Inferior parietal cortex (tissue), 1 donor: Measurements from ENCODE around the gene ZNF48.

ENCODE experiments used
- DNase-seq: peaks from one replicate; pipeline ENCODE4 v3.0.0-alpha.2; 2016; ENCODE audit errors: extremely low spot score

The ZNF48 gene

DNA sequence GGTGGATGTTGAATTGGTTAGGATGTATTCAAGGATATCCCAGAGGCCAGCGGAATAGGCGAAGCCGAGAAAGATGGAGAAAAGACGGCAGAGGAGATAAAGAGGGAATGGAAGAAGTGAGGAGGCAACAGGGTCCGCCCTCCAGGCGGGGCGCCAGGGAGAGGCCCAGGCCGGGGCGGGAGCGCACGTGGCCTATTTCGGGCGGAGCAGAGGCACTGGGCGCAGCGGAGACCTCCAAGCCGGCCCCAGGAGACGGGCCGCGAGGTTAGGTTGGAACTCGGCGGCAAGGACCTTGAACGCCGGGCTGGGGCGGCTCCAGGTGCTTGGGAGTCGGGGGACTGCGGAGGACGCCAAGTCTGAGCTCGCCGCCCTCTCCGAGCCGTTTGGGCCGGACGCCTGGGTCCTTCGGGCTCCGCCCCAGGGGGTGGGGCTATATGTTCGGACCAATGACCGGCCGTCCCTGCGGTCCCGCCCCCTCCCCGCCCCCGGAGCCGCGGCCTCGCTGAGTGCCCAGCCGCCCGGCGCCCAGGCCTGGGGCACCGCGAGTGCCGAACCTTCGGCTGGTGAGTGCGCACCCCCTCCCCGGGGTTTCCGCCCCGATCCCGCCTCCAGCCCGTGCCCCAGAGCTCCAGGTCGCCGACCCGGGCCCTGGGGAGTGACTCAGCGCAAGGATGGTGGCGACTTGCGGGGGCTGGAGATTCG lies 12.0 kb downstream of the ZNF48 start, which contains the start of gene ZNF771:
Gene ZNF771, plus strand, starts transcription at position 505 of the 702 bp plus-strand sequence. CDS start 448 bp downstream, outside the sequence.
- DNase-seq = peak; percentile 88

DNA sequence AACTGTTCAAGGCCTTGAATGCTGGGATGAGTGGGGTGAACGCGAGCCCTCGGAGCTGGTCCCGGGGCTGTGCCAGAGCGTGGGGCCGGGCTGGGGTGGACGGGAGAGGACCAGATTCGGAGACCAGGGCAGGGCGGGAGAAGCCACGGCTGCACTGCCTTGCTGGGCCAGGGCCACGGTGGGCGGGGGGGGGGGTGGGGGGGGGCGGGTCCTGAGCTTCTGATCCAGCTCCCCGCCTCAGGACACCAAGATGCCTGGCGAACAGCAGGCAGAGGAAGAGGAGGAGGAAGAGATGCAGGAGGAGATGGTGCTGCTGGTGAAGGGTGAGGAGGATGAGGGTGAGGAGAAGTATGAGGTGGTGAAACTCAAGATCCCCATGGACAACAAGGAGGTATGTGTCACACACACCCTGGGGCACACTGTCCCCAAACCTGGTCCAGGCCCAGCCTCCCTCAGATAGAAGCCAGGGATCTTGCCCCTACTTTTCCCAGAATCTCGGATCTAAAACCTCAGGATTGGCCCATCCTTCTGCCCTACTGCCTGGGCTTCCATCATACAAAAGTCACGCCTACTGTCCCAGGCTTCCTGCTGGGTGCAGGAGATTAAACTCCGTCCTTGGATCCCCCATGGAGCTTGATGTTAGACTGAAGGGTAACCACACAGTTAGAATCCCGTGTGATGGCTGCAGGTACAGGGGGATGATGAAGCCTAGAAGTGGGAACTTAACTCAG lies 12.7 kb downstream of the ZNF48 start:
- no peak for DNase-seq

DNA sequence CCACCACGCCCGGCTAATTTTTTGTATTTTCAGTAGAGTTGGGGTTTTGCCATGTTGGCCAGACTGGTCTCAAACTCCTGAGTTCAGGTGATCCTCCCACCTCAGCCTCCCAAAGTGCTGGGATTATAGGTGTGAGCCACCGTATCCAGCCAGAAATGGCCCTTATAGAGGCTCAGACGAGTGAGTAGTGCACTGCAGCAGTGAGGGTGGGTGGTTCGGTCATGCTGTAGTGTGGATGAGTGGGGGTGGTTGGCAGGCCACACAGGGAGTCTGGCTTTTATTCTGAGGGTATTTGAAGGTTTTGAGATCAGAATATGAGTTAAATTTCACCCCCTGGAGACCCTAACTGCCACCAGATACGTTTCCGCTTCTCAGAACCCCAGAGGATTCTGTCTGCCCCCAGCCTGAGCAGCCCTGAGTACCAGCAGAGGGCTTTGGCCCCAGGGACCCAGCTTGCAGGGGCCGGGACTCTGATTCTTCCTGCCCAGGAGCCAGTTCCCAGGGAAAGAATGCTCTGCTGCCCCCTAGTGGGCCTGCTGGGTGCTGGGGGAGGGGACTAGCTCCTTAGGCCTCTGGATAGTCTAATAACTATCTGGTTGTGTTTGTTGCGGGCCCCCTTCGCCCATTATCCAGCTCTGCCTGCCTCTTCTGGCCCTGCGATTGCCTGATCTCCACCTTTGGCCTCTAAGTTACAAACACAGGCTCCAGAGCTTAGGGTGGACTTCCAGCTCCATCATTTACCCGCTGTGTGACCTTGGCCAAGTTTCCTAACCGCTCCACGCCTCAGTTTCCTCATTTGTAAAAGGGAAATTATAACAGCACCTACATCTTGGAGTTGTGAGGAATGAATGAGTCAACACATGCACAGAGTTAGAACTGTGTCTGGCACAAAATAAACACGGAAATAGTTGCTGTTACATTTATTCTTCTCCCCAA lies 14.2 kb downstream of the ZNF48 start:
- DNase-seq = peak; percentile 96

DNA sequence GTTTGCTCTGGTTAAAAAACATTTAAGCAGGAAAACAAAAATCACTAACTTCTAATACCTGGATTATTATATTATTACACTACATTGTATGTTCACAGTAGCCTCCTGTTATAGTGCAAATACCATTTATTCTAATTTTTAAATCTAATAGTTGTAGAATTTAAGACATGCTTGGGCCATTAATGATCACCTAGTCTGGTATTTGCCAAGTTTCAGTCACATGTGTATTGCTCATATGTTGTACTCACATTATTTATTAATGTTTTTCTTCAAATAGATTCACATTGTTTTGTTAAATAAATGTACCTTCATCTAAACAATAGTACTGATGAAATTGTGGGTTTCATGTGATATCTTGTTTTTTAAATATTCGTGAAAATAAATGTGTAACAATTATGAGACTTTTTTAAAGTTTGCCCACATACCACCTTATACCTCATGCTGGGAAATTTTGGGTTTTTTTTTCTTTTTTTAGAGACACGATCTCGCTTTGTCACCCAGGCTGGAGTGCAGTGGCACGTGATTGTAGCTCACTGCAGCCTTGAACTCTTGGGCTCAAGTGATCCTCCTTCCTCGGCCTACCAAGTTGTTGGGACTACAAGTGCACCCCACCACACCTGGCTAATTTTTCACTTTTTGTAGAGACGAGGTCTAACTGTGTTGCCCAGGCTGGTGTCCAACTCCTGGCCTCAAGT lies 18.0 kb downstream of the ZNF48 start:
- no peak for DNase-seq

DNA sequence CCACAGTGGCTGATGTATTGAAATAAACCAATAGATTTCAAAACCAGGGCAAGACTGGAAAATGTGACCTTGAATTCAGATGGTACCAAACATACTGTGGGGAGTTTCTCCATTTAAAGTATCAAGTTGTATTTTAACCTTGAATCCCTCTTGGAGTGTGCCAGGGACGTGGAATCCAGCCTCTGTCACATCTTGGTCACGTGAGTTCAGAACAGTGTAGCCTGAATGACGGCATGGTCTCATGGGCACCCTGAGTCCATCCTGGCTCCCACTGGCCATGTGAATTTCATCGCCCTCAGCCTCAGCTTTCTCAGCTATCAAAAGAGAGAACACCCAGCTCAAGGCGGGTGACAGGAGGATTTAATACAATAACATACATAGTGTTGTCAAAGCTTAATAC lies 18.9 kb downstream of the ZNF48 start:
- no peak for DNase-seq

DNA sequence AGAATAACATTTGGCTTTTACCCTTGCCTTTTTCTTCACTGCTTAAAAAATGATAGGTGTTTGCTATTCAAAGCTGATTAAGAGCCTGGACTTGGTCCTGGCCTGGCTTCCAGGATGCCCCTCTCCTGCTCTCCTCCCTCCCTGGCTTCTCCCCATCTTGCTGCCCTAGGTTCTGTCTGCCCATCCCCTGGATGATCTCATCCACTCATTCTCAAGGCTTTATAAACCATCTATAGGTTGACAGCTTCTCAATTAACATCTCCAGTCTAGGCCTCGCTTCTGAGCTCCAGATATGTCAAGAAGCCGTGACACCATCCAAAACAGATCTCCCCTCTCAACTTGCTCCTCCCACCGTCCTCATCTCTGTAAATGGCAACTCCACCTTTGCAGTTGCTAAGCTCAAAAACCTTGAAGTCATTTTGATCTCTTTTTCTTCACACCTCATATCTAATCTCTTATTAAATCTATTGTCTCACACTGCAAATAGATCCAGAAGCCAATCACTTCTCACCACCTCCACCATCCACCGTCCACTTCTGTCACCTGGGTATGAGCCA lies 20.9 kb downstream of the ZNF48 start:
- no peak for DNase-seq

DNA sequence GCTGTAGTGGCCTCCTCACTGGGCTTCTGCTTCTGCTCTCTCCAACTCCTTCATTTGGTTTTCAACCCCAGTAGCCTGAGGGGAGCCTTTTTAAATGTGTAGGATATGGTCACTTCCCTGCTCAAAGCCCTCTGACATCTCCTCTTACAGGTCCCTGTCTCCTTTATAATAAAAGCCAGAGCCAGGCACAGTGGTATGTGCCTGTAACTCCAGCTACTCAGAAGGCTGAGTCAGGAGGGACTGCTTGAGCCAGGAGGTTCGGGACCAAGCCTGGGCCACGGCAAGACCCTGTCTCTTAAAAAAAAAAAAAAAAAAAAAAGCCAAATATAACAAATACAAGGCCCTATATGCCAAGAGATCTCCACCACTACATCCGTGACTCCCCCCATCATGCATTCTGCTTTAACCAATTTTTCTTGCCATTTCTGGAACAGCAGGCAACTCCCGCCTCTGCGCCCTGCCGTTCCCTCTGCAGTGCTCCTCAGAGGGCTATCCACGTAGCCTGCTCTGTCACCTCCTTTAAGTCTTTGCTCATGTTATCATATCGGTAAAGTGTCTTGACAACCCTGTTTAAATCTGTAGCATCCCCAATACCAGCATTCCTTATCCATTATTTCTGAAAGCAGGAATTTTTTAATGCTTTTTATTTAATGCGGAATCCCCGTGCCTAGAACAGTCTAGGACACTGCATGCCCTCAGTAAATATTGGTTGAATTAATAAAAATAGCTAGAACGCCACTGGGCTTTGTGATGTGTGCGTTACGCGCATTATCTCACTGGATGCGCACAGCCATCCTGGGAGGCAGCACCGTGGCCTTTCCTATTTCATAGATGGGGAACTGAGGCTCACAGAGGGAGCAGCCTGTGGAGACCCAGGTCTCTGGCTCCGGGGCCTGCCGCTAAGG lies 21.7 kb downstream of the ZNF48 start:
- DNase-seq = no peak

DNA sequence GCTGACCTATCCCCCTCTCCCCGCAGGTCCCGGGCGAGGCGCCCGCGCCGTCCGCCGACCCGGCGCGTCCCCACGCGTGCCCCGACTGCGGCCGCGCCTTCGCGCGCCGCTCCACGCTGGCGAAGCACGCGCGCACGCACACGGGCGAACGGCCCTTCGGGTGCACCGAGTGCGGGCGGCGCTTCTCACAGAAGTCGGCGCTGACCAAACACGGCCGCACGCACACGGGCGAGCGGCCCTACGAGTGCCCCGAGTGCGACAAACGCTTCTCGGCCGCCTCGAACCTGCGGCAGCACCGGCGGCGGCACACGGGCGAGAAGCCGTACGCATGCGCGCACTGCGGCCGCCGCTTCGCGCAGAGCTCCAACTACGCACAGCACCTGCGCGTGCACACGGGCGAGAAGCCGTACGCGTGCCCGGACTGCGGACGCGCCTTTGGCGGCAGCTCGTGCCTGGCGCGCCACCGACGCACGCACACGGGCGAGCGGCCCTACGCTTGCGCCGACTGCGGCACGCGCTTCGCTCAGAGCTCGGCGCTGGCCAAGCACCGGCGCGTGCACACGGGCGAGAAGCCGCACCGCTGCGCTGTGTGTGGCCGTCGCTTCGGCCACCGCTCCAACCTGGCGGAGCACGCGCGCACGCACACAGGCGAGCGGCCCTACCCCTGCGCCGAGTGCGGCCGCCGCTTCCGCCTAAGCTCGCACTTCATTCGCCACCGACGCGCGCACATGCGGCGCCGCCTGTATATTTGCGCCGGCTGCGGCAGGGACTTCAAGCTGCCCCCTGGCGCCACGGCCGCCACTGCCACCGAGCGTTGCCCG lies 22.5 kb downstream of the ZNF48 start:
- DNase-seq = peak; percentile 73

DNA sequence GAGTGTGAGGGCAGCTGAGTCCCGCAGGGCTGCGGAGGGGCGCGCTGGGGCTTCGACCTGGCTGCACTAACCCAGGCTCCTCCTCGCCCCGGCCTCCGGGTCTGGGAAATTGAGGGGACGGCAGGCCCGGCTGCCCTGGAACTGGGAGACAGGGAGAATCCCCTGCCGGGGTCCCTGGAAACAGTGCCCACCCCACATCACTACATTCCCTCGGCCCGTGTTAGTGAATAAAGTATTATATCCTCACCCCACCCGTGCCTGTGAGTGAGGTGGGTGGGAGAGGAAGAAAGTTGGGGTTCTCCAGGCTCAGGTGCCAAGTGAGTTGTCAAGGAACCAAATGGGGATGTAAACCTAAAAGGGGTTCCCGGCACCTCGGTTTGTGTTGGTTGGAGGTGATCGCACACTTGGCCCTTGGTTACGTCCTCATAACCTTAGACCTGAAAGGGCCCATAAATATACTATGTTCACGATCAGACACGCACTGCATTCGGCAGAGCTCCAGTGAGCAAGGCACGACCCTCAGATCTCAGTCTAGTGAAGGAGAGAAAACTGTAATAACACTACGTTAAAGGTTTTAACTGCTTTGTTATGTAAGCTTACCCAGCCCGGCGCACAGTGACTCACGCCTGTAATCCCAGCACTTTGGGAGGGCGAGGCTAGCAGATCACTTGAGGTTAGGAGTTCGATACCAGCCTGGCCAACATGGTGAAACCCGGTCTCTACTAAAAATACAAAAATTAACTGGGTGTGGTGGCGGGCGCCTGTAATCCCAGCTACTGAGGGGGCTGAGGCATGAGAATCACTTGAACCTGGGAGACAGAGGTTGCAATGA lies 23.3 kb downstream of the ZNF48 start:
- DNase-seq = no peak

DNA sequence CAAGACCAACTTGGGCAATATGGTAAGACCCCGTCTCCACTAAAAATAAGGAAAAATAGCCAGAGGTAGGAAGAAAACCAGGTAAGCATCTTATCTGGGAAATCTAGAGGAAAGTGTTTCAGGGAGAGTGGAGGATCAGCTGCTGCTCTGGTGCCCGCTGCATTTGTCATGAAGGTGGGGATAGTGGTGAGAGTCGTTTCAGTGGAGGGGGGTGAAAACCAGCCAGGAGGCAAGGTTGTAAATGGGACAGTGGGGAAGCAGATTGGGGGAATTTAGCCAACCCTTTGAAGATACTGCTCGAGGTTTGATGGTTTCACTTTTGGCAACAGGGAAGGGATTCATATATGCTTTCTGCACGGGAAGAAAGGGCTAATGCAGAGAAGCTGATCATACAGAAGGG lies 25.8 kb downstream of the ZNF48 start:
- no peak for DNase-seq

DNA sequence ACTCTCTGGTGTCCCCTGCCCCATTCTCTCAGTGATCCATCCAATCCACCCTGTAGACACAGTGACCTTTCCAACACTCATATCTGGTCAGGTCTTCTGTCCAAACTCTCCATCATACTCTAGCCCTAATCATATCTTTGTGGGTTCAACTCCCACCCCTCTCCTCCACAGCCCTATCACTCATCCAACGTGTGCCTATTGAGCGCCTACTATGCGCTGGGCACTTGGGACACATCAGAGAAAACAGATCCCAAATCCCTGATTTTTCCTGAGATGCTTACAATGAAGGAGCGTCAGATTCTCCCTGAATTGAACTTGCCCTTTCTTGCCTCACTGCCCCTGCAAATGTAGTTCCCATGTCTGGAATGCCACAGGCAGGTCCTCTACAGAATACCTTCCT lies 32.8 kb downstream of the ZNF48 start:
- no peak for DNase-seq

DNA sequence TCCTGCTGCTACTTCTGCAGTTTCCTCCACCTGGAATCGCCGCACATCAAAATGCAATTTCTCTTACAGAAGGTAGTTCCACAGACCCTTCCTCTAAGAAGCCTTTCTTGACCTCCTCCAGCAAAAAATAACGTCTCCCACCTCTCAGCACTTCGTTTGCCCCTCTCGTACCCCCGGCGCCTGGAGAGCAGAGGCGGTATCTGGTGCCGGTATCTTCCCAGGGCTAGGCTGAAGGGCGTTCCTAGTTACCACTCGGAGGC lies 34.1 kb downstream of the ZNF48 start:
- no peak for DNase-seq

DNA sequence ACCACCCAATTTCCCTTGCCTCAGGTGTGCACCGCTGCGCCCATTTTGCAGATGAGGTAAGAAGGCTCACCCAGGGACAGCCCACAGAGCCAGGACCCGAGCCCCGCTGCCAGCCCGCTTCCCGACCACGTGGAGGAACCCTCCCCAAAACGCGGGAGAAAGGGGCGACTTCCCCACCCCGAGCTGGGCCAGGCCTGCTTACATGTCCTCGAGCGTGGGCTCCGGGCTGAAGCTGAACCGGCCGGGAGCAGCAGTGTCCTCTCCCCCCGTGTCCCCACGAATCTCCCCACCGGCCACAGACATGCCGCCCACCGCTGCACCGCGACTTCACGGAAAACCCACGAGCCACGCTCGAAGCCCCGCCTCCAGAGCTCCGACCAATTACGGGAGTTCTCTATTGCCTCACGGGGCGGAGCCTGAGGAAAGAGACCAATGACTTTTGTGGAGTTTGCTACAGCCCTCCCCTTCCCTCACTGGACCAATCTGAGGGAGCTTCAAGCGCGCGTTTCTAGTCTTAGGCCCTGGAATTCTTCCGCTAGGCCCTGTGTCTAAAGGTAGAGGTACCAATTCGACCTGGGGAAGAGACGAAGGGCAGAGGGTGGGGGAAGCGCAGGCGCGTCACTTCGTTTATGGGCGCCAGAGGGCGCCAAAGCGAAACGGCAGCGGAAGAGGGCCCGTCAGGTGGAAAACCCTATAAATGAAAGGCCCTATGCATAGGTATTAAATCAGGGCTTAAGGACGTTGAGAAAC lies 34.6 kb downstream of the ZNF48 start, which contains the start of gene DCTPP1:
Gene DCTPP1, minus strand, starts transcription at position 353 of the 750 bp plus-strand sequence. Its CDS starts 50 bp downstream, at position 303.
- peak; percentile 98 for DNase-seq

DNA sequence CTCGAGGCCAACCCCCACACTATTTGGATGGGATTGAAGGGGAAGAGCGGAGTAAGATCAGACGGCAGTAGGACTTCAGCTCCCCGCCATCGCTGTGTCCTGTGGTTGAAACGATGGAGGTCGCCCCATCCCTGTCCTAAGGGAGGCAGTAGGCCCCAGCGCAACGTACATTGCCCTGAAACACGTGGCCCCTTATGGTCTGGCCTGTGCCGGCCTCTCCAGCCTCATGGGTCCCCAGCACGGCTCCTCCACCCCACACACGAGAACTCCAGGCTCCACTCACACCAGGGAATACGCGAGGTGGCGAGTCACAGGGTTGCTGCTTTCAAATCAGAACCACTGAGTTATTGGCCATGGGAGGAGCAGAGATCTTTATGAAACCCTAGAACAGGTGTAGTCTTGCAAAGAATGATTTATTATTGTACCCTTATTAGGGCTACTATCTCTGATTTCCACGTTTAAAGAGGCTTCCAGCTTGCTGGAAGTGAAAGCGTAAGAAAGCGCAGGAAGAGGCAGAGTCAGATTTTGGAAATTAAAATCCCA lies 35.3 kb downstream of the ZNF48 start:
- DNase-seq = no peak

DNA sequence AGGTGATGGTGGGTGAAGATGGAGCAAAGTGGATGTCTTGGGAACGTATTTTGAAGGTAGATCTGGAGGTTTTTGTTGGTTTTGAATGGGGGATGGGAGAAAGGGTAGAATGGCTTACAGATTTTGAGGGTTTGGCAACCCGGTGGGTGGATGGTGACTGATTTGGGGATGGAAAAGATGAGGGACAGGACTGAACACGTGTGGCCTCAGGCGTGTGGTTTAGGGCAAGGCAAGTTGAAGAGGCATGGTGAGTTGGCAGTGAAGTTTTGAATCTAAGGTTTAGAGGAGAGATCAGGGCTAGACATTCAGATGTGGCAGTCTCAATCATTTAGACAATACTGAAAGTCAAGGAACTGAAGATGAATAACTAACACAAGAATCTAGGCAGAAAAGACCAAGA lies 39.6 kb downstream of the ZNF48 start:
- DNase-seq = no peak

DNA sequence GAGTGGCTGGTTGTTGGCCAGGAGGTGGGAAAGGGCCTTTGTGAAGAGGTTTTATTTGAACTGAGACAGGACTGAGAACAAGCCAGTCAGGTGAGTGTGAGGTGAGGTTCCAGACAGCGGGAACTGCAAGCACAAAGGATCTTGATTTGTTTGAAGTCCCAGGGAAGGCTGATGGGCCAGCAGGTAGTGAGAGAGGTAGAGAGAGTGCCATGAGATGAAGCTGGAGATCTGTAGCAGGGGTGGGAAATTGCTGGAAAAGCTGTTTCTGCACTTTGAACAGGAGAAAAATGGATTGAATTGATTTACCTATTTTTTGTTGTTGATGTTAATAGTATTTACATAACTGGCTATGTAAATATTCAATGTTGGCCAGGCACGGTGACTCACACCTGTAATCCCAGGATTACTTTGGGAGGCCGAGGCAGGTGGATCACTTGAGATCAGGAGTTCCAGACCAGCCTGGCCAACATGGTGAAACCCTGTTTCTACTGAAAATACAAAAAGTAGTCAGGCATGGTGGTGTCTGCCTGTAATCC lies 42.4 kb downstream of the ZNF48 start:
- no peak for DNase-seq

DNA sequence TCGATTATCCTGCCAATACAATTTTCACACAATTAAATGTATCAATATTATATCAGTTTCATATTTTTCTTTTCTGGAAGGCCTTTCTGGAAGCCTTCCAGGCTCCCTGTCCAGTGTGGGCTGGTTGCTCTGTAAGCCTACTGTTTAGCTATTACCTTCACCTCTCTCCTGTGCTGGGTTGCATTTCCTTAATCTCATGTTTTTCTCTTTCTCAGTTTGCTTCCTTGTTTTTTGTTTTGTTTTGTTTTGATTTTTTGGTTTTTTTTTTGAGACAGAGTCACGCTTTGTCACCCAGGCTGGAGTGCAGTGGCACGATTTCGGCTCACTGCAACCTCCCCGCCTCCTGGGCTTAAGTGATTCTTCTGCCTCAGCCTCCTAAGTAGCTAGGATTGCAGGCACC lies 43.6 kb downstream of the ZNF48 start:
- no peak for DNase-seq
